ENCODE measurements around the gene KCNJ6. TPM values are rescaled to one million over a fixed set of nuclear protein-coding genes. Genes with fewer than 3 reads are reported as not detected.

The KCNJ6 gene
- total RNA-seq, 2 donors from 2014 or later: 0.33 TPM; not detected in 1

- Histone ChIP-seq H3K4me3 (ENCODE audit: low read length) (no peak overlapping the region), H3K4me1 (ENCODE audit: control insufficient read depth, insufficient read depth, low read length) (no peaks in the 10 kb centered on the region), H3K27me3 (ENCODE audit: control insufficient read depth, insufficient read depth, low read length, poor library complexity, severe bottlenecking) (no peaks in the 10 kb centered on the region), H3K9ac (ENCODE audit: extremely low read depth, low read length, poor library complexity, severe bottlenecking) (no peak overlapping the region), H3K9me3 (ENCODE audit: control insufficient read depth, low read length) (no peaks in the 10 kb centered on the region), H3K27ac (ENCODE audit: low read depth, low read length) (no peak overlapping the region), H3K36me3 (ENCODE audit: control insufficient read depth, insufficient read depth, low read length) (no peaks in the 10 kb centered on the region)
- Mint-ChIP-seq H3K4me3 (no peak overlapping the region), H3K4me1 (no peaks in the 10 kb centered on the region), H3K27me3 (ENCODE audit: insufficient read depth) (no peaks in the 10 kb centered on the region), H3K27ac (no peak overlapping the region), H3K36me3 (ENCODE audit: low read depth) (no peaks in the 10 kb centered on the region), H3K9me3 (peaks cover 2% of the 10 kb centered on the region)
- WGBS, 2 experiments (ENCODE audit: insufficient coverage in 1 of 2, insufficient read length in 1 of 2): 89 to 96% methylated on average over 4 to 9 of the region's 9 CpGs
- DNase-seq: no peak
- TF ChIP-seq CTCF (conservative IDR thresholded peaks at IDR 0.05): no peak
Measured at GRCh38 chr21:37956772-37957171, 40.5 kb upstream of the KCNJ6 start.

DNA sequence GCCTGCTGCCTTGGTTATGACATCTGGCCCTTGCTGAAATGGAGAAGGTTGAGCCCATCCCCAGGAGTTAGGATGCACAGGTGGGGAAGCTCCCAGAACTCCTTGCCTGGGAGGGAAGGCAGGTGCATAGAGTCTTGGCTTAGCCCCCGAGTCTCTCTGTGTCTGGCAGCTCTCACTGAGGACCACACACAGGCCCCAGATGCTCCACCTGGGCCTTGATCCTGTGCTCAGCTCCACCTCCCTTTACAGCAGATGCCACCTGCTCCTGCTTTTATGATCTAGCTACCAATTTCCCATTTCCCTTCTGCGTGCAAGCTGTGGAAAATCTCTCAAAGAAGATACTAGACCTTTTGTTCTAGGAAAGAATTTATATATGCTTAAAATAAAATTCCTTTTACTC is 28.8 kb upstream of the KCNJ6 start:
- 62 to 100% methylated on average over 1 to 2 of the region's 2 CpGs for WGBS, 2 experiments (ENCODE audit: insufficient coverage in 1 of 2, insufficient read length in 1 of 2)
- H3K27ac Mint-ChIP-seq: no peak overlapping the region

DNA sequence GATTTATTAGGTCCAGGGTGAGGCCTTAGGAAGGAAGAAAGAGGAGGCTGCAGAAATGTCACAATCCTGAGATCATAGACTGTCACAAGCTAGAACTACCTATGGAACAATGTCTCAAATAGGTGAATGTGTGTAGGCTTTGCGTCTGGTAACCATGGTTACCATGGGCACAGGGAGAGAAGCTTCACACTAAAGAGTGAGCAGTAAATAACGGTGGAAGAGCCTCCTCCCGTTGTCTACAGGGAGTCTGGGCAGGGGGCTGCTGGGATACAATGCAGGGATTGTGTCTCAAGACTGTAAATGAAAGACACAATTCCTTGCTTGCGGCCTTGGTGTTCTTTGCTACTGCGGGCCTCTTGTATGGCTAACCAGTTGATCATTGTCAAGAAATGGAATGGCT is 28.2 kb upstream of the KCNJ6 start:
- WGBS, 2 experiments (ENCODE audit: insufficient coverage in 1 of 2, insufficient read length in 1 of 2): 48 to 69% methylated on average over 5 of the region's 5 CpGs
- no peak for DNase-seq

More for the DNA sequence above, 28.8 kb upstream of the KCNJ6 start:
- no peak for DNase-seq
- H3K27ac ChIP-seq (ENCODE audit: low read depth, low read length): no peak overlapping the region
- TF ChIP-seq CTCF (conservative IDR thresholded peaks at IDR 0.05): no peak
- H3K4me3 Mint-ChIP-seq: no peak overlapping the region
- no peaks in the 10 kb centered on the region for H3K9me3 Mint-ChIP-seq
- peaks cover 2% of the 10 kb centered on the region for H3K27me3 Mint-ChIP-seq (ENCODE audit: insufficient read depth)
- no peaks in the 10 kb centered on the region for H3K36me3 Mint-ChIP-seq (ENCODE audit: low read depth)
- no peaks in the 10 kb centered on the region for H3K27me3 ChIP-seq (ENCODE audit: control insufficient read depth, insufficient read depth, low read length, poor library complexity, severe bottlenecking)
- H3K9me3 ChIP-seq (ENCODE audit: control insufficient read depth, low read length): no peaks in the 10 kb centered on the region
- no peak overlapping the region for H3K9ac ChIP-seq (ENCODE audit: extremely low read depth, low read length, poor library complexity, severe bottlenecking)
- no peaks in the 10 kb centered on the region for H3K36me3 ChIP-seq (ENCODE audit: control insufficient read depth, insufficient read depth, low read length)
- no peak overlapping the region for H3K4me3 ChIP-seq (ENCODE audit: low read length)
- no peaks in the 10 kb centered on the region for H3K4me1 Mint-ChIP-seq
- no peaks in the 10 kb centered on the region for H3K4me1 ChIP-seq (ENCODE audit: control insufficient read depth, insufficient read depth, low read length)

More for the DNA sequence above, 28.2 kb upstream of the KCNJ6 start:
- Histone ChIP-seq H3K27ac (ENCODE audit: low read depth, low read length) (no peak overlapping the region), H3K9ac (ENCODE audit: extremely low read depth, low read length, poor library complexity, severe bottlenecking) (no peak overlapping the region), H3K27me3 (ENCODE audit: control insufficient read depth, insufficient read depth, low read length, poor library complexity, severe bottlenecking) (no peaks in the 10 kb centered on the region), H3K4me3 (ENCODE audit: low read length) (no peak overlapping the region), H3K9me3 (ENCODE audit: control insufficient read depth, low read length) (no peaks in the 10 kb centered on the region), H3K36me3 (ENCODE audit: control insufficient read depth, insufficient read depth, low read length) (no peaks in the 10 kb centered on the region), H3K4me1 (ENCODE audit: control insufficient read depth, insufficient read depth, low read length) (no peaks in the 10 kb centered on the region)
- no peaks in the 10 kb centered on the region for H3K4me1 Mint-ChIP-seq
- no peaks in the 10 kb centered on the region for H3K36me3 Mint-ChIP-seq (ENCODE audit: low read depth)
- no peaks in the 10 kb centered on the region for H3K9me3 Mint-ChIP-seq
- TF ChIP-seq CTCF (conservative IDR thresholded peaks at IDR 0.05): no peak
- H3K27me3 Mint-ChIP-seq (ENCODE audit: insufficient read depth): peaks cover 2% of the 10 kb centered on the region
- no peak overlapping the region for H3K4me3 Mint-ChIP-seq
- no peak overlapping the region for H3K27ac Mint-ChIP-seq
